ENCODE measurements around the gene ANAPC10.

DNA sequence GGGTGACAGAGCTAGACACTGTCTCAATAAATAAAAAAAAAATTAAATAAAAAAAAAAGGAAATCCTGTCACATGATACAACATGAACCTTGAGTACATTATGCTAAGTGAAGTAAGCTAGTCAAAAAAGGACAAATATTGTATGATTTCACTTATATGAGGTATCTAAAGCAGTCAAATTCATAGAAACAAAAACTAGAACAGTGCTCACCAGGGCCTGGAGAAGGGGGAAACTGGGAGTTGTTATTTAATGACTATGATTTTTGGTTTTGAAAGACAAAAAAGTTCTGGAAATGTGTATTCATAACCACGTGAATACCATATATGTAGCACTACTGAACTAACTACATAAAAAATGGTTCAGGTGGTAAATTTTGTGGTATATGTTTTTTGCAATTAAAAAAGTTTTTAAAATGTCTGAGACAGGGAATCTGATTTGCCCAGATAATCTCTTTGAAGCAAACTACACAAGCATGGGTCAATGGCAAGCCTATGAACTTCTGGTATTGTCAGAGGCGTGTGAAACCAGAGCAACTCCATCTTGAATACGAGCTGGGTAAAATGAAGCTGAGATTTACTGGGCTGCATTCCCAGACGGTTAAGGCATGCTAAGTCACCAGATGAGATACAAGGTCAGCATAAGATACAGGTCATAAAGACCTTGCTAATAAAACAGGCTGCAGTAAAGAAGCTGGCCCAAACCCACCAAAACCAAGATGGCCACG is 42.3 kb downstream of the ANAPC10 start:
- TF ChIP-seq FOXM1 (IDR thresholded peaks at IDR 0.05; ENCODE audit: borderline replicate concordance, low read depth) (no peak), YY1 (IDR thresholded peaks at IDR 0.05; ENCODE audit: low read depth) (no peak), CEBPB (IDR thresholded peaks at IDR 0.05) (no peak), NFIC (IDR thresholded peaks at IDR 0.05) (no peak)
- TF ChIP-seq, protein P1, sequence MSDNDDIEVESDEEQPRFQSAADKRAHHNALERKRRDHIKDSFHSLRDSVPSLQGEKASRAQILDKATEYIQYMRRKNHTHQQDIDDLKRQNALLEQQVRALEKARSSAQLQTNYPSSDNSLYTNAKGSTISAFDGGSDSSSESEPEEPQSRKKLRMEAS (IDR thresholded peaks at IDR 0.05), result no peak
- TF ChIP-seq, protein P2, sequence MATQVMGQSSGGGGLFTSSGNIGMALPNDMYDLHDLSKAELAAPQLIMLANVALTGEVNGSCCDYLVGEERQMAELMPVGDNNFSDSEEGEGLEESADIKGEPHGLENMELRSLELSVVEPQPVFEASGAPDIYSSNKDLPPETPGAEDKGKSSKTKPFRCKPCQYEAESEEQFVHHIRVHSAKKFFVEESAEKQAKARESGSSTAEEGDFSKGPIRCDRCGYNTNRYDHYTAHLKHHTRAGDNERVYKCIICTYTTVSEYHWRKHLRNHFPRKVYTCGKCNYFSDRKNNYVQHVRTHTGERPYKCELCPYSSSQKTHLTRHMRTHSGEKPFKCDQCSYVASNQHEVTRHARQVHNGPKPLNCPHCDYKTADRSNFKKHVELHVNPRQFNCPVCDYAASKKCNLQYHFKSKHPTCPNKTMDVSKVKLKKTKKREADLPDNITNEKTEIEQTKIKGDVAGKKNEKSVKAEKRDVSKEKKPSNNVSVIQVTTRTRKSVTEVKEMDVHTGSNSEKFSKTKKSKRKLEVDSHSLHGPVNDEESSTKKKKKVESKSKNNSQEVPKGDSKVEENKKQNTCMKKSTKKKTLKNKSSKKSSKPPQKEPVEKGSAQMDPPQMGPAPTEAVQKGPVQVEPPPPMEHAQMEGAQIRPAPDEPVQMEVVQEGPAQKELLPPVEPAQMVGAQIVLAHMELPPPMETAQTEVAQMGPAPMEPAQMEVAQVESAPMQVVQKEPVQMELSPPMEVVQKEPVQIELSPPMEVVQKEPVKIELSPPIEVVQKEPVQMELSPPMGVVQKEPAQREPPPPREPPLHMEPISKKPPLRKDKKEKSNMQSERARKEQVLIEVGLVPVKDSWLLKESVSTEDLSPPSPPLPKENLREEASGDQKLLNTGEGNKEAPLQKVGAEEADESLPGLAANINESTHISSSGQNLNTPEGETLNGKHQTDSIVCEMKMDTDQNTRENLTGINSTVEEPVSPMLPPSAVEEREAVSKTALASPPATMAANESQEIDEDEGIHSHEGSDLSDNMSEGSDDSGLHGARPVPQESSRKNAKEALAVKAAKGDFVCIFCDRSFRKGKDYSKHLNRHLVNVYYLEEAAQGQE (IDR thresholded peaks at IDR 0.05; ENCODE audit: low read depth), result no peak
